GM23338 (cell line): ENCODE measurements around the gene CLASP2. TPM values are rescaled to one million over a fixed set of nuclear protein-coding genes. Genes with fewer than 3 reads are reported as not detected.

Experiments
- ATAC-seq: fragments of 200-7000 bp; cut with Tn5 transposase; 3 replicates; pipeline ENCODE4 v1.9.1; 2020
- DNase-seq: peaks from one replicate; pipeline ENCODE4 v3.0.0-alpha.2; 2015; ENCODE audit warnings: low spot score
- H2AFZ ChIP-seq: fragments of 200-600 bp; sonication (generic); 2 replicates; pipeline ENCODE4 v1.8.0; 2016; ENCODE audit warnings: antibody characterized with exemption, mild to moderate bottlenecking, moderate library complexity
- H3F3A ChIP-seq: fragments of 200-600 bp; sonication (generic); replicated peaks from 2 replicates; pipeline ENCODE4 v1.8.0; 2017; ENCODE audit warnings: antibody characterized with exemption, mixed run types, low read depth
- H3K27ac ChIP-seq: fragments of 200-600 bp; sonication (generic); 2 replicates; pipeline ENCODE4 v1.6.1; 2016; ENCODE audit warnings: low read depth
- H3K27me3 ChIP-seq: fragments of 200-600 bp; sonication (generic); 2 replicates; pipeline ENCODE4 v1.8.0; 2016; ENCODE audit warnings: mild to moderate bottlenecking, mixed run types, moderate library complexity; ENCODE audit not compliant: insufficient read depth
- H3K36me3 ChIP-seq: fragments of 200-600 bp; sonication (generic); 2 replicates; pipeline ENCODE4 v1.8.0; 2016; ENCODE audit warnings: mild to moderate bottlenecking; ENCODE audit not compliant: insufficient read depth
- H3K4me1 ChIP-seq: fragments of 200-600 bp; sonication (generic); 2 replicates; pipeline ENCODE4 v1.8.0; 2016; ENCODE audit warnings: mild to moderate bottlenecking, moderate library complexity; ENCODE audit not compliant: insufficient read depth
- H3K4me2 ChIP-seq: fragments of 200-600 bp; sonication (generic); 2 replicates; pipeline ENCODE4 v1.7.1; 2017; ENCODE audit warnings: mixed run types
- H3K4me3 ChIP-seq: fragments of 200-600 bp; sonication (generic); 2 replicates; pipeline ENCODE4 v1.6.1; 2016; ENCODE audit warnings: mixed run types
- H3K79me2 ChIP-seq: fragments of 200-600 bp; sonication (generic); replicated peaks from 2 replicates; pipeline ENCODE4 v1.8.0; 2017; ENCODE audit warnings: mild to moderate bottlenecking; ENCODE audit not compliant: insufficient read depth
- H3K9me2 ChIP-seq: fragments of 200-600 bp; sonication (generic); 2 replicates; pipeline ENCODE4 v1.8.0; 2017; ENCODE audit not compliant: insufficient read depth
- H4K20me1 ChIP-seq: fragments of 200-600 bp; sonication (generic); replicated peaks from 2 replicates; pipeline ENCODE4 v1.8.0; 2017; ENCODE audit warnings: mild to moderate bottlenecking; ENCODE audit not compliant: insufficient read depth
- H3K27ac Mint-ChIP-seq: 2 replicates; pipeline ENCODE4 v1.8.0; 2020; ENCODE audit warnings: inconsistent platforms, mild to moderate bottlenecking, moderate library complexity, mixed read lengths
- H3K27me3 Mint-ChIP-seq: 3 replicates; pipeline ENCODE4 v1.8.0; 2022; ENCODE audit warnings: low read depth, mild to moderate bottlenecking, moderate library complexity, mixed read lengths, inconsistent platforms; ENCODE audit not compliant: insufficient read depth, poor library complexity
- H3K36me3 Mint-ChIP-seq: 3 replicates; pipeline ENCODE4 v1.8.0; 2021; ENCODE audit warnings: low read depth, mild to moderate bottlenecking, inconsistent platforms, moderate library complexity, mixed read lengths
- H3K4me1 Mint-ChIP-seq: 3 replicates; pipeline ENCODE4 v1.8.0; 2020; ENCODE audit warnings: mild to moderate bottlenecking, inconsistent platforms, mixed read lengths
- H3K4me3 Mint-ChIP-seq: 3 replicates; pipeline ENCODE4 v1.8.0; 2021; ENCODE audit warnings: moderate library complexity, mild to moderate bottlenecking, inconsistent platforms, mixed read lengths
- H3K9me3 Mint-ChIP-seq: 3 replicates; pipeline ENCODE4 v1.8.0; 2020; ENCODE audit warnings: moderate library complexity, mild to moderate bottlenecking, inconsistent platforms, mixed read lengths
- CREB1 ChIP-seq: fragments of 250-450 bp; sonication (Bioruptor Pico); IDR thresholded peaks from 2 replicates; pipeline ENCODE4 v1.5.0; 2020; ENCODE audit warnings: low read depth, mild to moderate bottlenecking, moderate library complexity
- ETS1 ChIP-seq: IDR thresholded peaks from 2 replicates; pipeline ENCODE4 v1.6.1; 2016; ENCODE audit warnings: antibody characterized with exemption
- EZH2 ChIP-seq: fragments of 200-600 bp; sonication (generic); IDR thresholded peaks from one replicate; pipeline ENCODE4 v1.8.0; 2017; ENCODE audit warnings: antibody characterized with exemption, mild to moderate bottlenecking, low read depth; ENCODE audit not compliant: unreplicated experiment
- JUNB ChIP-seq: IDR thresholded peaks from one replicate; pipeline ENCODE4 v1.6.1; 2016; ENCODE audit warnings: antibody characterized with exemption; ENCODE audit not compliant: unreplicated experiment
- NANOG ChIP-seq: IDR thresholded peaks from 2 replicates; pipeline ENCODE4 v1.6.1; 2016; ENCODE audit warnings: antibody characterized with exemption, borderline replicate concordance
- POLR2AphosphoS5 ChIP-seq: IDR thresholded peaks from 2 replicates; pipeline ENCODE4 v1.6.1; 2016; ENCODE audit warnings: antibody characterized with exemption, low read depth
- REST ChIP-seq: IDR thresholded peaks from one replicate; pipeline ENCODE4 v1.6.1; 2018; ENCODE audit warnings: antibody characterized with exemption; ENCODE audit not compliant: unreplicated experiment
- STAT1 ChIP-seq: IDR thresholded peaks from one replicate; pipeline ENCODE4 v1.6.1; 2016; ENCODE audit warnings: antibody characterized with exemption; ENCODE audit not compliant: unreplicated experiment
- ZNF114 ChIP-seq: fragments of 250-450 bp; sonication (Bioruptor Pico); IDR thresholded peaks from 2 replicates; pipeline ENCODE4 v1.5.0; 2020; ENCODE audit warnings: mild to moderate bottlenecking, moderate library complexity
- ZNF331 ChIP-seq: fragments of 250-450 bp; sonication (Bioruptor Pico); IDR thresholded peaks from 2 replicates; pipeline ENCODE4 v1.5.0; 2020; ENCODE audit warnings: low read depth, mild to moderate bottlenecking, moderate library complexity
- ZNF462 ChIP-seq: fragments of 250-450 bp; sonication (Bioruptor Pico); IDR thresholded peaks from 2 replicates; pipeline ENCODE4 v1.5.0; 2020; ENCODE audit warnings: mild to moderate bottlenecking, moderate library complexity
- polyA plus RNA-seq: library from polyadenylated mRNA; unstranded; fragments of >200 nt; fragmentation: Nextera tagmentation; extraction: Ambion mirVana; gene quantifications from 2 replicates; pipeline ENCODE4 v1.2.1, GENCODE V29; 2016
- total RNA-seq: library from RNA; depleted of rRNA; stranded (reverse); fragments of >200 nt; shearing (Covaris generic); gene quantifications from 2 replicates; pipeline ENCODE4 v1.2.3, GENCODE V29; 2014

Gene CLASP2
- total and polyA plus RNA-seq, 2 experiments from 2014 or later, result 12.8 to 74.6 TPM

- TF ChIP-seq ZNF462 (CRISPR knock-in tag) (no peak), STAT1 (no peak), JUNB (no peak), ZNF114 (CRISPR knock-in tag) (no peak), ETS1 (no peak), CREB1 (CRISPR knock-in tag) (no peak), NANOG (no peak), EZH2 (no peak), POLR2AphosphoS5 (no peak), ZNF331 (CRISPR knock-in tag) (no peak), REST (no peak)
- H3K4me1 Mint-ChIP-seq, result peaks cover 23% of the 10 kb centered on the region
Observed at GRCh38 chr3:33612607-33613006, 105.4 kb downstream of the CLASP2 start.

More at GRCh38 chr3:33612607-33613006, 105.4 kb downstream of the CLASP2 start:
- Histone ChIP-seq H3K36me3 (0 out of 2 replicates have a peak, but pooled peaks cover 4% of the 10 kb centered on the region), H4K20me1 (no peaks in the 10 kb centered on the region), H3K4me1 (peaks cover 10% of the 10 kb centered on the region; the same call in 1 of the 2 replicates), H3K9me2 (no peaks in the 10 kb centered on the region), H3K4me3 (no peak overlapping the region), H3K79me2 (no peaks in the 10 kb centered on the region), H3K27me3 (no peaks in the 10 kb centered on the region), H3K4me2 (no peak overlapping the region), H3K27ac (no peak overlapping the region), H2AFZ (no peak overlapping the region), H3F3A (no peaks in the 10 kb centered on the region)
- Mint-ChIP-seq H3K9me3 (no peaks in the 10 kb centered on the region), H3K27ac (no peak overlapping the region), H3K4me3 (no peak overlapping the region), H3K36me3 (peaks cover 4% of the 10 kb centered on the region; the same call in 1 of the 3 replicates), H3K27me3 (no peaks in the 10 kb centered on the region)
- ATAC-seq, result no peak
- no peak for DNase-seq
